Measurements from ENCODE around the gene POP4. TPM values are rescaled to one million over a fixed set of nuclear protein-coding genes. Genes with fewer than 3 reads are reported as not detected.

The POP4 gene
- total and polyA plus RNA-seq, 2 of the 4 experiments (the other 2 are of a cell fraction), result 65.1 to 87.2 TPM

GRCh38 chr19:29640231-29640630, 34.1 kb downstream of the POP4 start:
- Histone ChIP-seq H3K9me1 (ENCODE audit: insufficient read depth, low read length) (no peaks in the 10 kb centered on the region), H3K79me1 (ENCODE audit: low read depth in 1 of 2, low read length in 2 of 2) (no peaks in the 10 kb centered on the region), H2AFZ (replicated peaks; ENCODE audit: low read length, poor library complexity) (no peak overlapping the region), H3K18ac (ENCODE audit: low read depth, low read length) (no peak overlapping the region), H2BK20ac (ENCODE audit: low read depth, low read length) (no peak overlapping the region), H2AK9ac (replicated peaks; ENCODE audit: low read depth, low read length, poor library complexity) (no peak overlapping the region), H3K36me3 (ENCODE audit: control insufficient read depth, insufficient read depth, low read length) (no peaks in the 10 kb centered on the region), H4K20me1 (ENCODE audit: insufficient read depth, low read length) (no peaks in the 10 kb centered on the region), H3K4ac (ENCODE audit: low read depth, low read length) (no peak overlapping the region), H3K9me3 (ENCODE audit: control insufficient read depth, insufficient read depth, low read length) (no peaks in the 10 kb centered on the region), H4K5ac (ENCODE audit: low read depth, low read length) (no peak overlapping the region), H3K23ac (ENCODE audit: low read depth, low read length) (no peak overlapping the region), H4K91ac (ENCODE audit: insufficient read depth, low read depth, low read length) (no peak overlapping the region), H3K4me1 (ENCODE audit: control insufficient read depth, insufficient read depth, low read length) (no peaks in the 10 kb centered on the region; the same call in 1 of the 2 replicates), H3K14ac (replicated peaks; ENCODE audit: low read depth, low read length) (no peak overlapping the region), H3K9ac (ENCODE audit: low read depth, low read length) (no peak overlapping the region), H2BK120ac (ENCODE audit: low read depth, low read length) (no peak overlapping the region), H3K27me3 (ENCODE audit: control insufficient read depth, insufficient read depth, low read length) (peaks cover 8% of the 10 kb centered on the region), H3K4me2 (ENCODE audit: low read depth, low read length) (no peak overlapping the region), H2AK5ac (ENCODE audit: low read depth, low read length) (no peak overlapping the region), H3K56ac (ENCODE audit: extremely low read depth, insufficient read depth, low read length) (no peak overlapping the region), H3K27ac (ENCODE audit: insufficient read depth, low read length) (no peak overlapping the region), H2BK15ac (ENCODE audit: low read depth, low read length) (no peak overlapping the region), H4K8ac (ENCODE audit: low read depth in 2 of 2, low read length in 2 of 2) (no peak overlapping the region), H2BK5ac (ENCODE audit: low read depth, low read length, poor library complexity, severe bottlenecking) (no peak overlapping the region), H3K4me3 (ENCODE audit: insufficient read depth, low read depth, low read length) (no peak overlapping the region)
- in situ Hi-C loops (cut with MboI; ENCODE audit: low sequenced_read_pairs), result no loop called here
- ChIA-PET POLR2A (ENCODE audit: unreplicated experiment) (no interaction called here), CTCF (no interaction called here)
- intact Hi-C loops (cut with micrococcal nuclease), result no loop called here
- DNase-seq, result no peak
- no TSS peak for BruUV-seq (replicated peaks)
- ATAC-seq (ENCODE audit: low read depth), result no peak
- TF ChIP-seq CEBPB (IDR thresholded peaks at IDR 0.05; ENCODE audit: low read depth, low read length) (no peak), FOS (IDR thresholded peaks at IDR 0.05; ENCODE audit: low read depth, low read length) (no peak), SMC3 (IDR thresholded peaks at IDR 0.05; ENCODE audit: low read depth, low read length) (no peak), MAFK (IDR thresholded peaks at IDR 0.05; ENCODE audit: low read depth, low read length) (no peak), MXI1 (IDR thresholded peaks at IDR 0.05; ENCODE audit: borderline replicate concordance, low read depth, low read length) (no peak), BHLHE40 (IDR thresholded peaks at IDR 0.05; ENCODE audit: low read depth, low read length) (no peak), RCOR1 (IDR thresholded peaks at IDR 0.05; ENCODE audit: insufficient replicate concordance, low read length) (no peak), RAD21 (IDR thresholded peaks at IDR 0.05; ENCODE audit: low read length) (no peak), RFX5 (IDR thresholded peaks at IDR 0.05; ENCODE audit: low read depth, low read length) (no peak), CHD1 (IDR thresholded peaks at IDR 0.05; ENCODE audit: low read depth, low read length) (no peak), POLR2A (IDR thresholded peaks at IDR 0.05; ENCODE audit: low read depth, low read length) (no peak), NFE2L2 (IDR thresholded peaks at IDR 0.05; ENCODE audit: low read depth, low read length) (no peak), MAZ (IDR thresholded peaks at IDR 0.05; ENCODE audit: borderline replicate concordance, low read depth, low read length) (no peak), ELK1 (IDR thresholded peaks at IDR 0.05; ENCODE audit: borderline replicate concordance, low read depth, low read length) (no peak)
- TF ChIP-seq, protein P1, sequence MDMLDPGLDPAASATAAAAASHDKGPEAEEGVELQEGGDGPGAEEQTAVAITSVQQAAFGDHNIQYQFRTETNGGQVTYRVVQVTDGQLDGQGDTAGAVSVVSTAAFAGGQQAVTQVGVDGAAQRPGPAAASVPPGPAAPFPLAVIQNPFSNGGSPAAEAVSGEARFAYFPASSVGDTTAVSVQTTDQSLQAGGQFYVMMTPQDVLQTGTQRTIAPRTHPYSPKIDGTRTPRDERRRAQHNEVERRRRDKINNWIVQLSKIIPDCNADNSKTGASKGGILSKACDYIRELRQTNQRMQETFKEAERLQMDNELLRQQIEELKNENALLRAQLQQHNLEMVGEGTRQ (IDR thresholded peaks at IDR 0.05; ENCODE audit: low read depth, low read length), result no peak
- TF ChIP-seq, protein P2, sequence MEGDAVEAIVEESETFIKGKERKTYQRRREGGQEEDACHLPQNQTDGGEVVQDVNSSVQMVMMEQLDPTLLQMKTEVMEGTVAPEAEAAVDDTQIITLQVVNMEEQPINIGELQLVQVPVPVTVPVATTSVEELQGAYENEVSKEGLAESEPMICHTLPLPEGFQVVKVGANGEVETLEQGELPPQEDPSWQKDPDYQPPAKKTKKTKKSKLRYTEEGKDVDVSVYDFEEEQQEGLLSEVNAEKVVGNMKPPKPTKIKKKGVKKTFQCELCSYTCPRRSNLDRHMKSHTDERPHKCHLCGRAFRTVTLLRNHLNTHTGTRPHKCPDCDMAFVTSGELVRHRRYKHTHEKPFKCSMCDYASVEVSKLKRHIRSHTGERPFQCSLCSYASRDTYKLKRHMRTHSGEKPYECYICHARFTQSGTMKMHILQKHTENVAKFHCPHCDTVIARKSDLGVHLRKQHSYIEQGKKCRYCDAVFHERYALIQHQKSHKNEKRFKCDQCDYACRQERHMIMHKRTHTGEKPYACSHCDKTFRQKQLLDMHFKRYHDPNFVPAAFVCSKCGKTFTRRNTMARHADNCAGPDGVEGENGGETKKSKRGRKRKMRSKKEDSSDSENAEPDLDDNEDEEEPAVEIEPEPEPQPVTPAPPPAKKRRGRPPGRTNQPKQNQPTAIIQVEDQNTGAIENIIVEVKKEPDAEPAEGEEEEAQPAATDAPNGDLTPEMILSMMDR (conservative IDR thresholded peaks at IDR 0.05; ENCODE audit: low read depth, low read length), result no peak
- WGBS, 2 experiments (ENCODE audit: extremely low coverage in 2 of 2, insufficient read length in 1 of 2), result 83% methylated on average over 9 of the region's 12 CpGs; no CpG with 5 or more reads in 1 of the 2 experiments
- dilution Hi-C loops (cut with HindIII; ENCODE audit: low sequenced_read_pairs, unreplicated experiment), result no loop called here
